Ovary (tissue), 3 donors: ENCODE data around the gene PADI1.

Experiments used
- CTCF ChIP-seq, 3 donors: fragments of 450-650 bp in 2 of 3; fragments of 200-600 bp in 1 of 3; IDR thresholded peaks; one replicate each; pipeline versions ENCODE4 v1.5.1 to v1.8.0; 2016 to 2022; ENCODE audit warnings: antibody characterized with exemption in 3 of 3, mild to moderate bottlenecking in 1 of 3
- POLR2A ChIP-seq: fragments of 450-650 bp; IDR thresholded peaks from one replicate; pipeline ENCODE4 v1.6.1; 2017; ENCODE audit warnings: antibody characterized with exemption, mild to moderate bottlenecking, moderate library complexity
- donor health status: DM: no; HTN: no; CAD: no.

DNA sequence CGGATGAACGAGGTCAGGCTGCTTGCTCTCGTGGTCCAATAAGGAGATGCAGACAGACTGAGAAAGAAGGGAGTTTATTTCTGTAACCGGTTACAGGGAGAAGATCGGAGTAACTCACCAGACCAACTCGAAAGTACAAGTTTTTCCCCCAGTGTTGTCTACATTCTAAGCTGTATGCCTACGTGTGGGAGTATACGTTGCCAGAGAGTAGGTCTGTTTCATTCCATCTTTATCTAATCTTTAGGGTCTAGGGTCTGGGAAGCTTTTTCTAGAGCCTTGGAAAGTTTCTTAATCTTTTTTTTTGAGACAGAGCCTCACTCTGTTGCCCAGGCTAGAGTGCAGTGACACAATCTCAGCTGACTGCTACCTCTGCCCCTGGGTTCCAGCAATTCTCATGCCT, 4.7 kb upstream of the PADI1 start:
- no peak for TF ChIP-seq CTCF (IDR thresholded peaks at IDR 0.05)
- no peak for TF ChIP-seq POLR2A
